ENCODE data around the gene DSEL.

The DSEL gene

GRCh38 chr18:67516539-67517443 is at the start of gene DSEL:
Gene DSEL, minus strand, starts transcription at chr18:67516720. Its CDS starts 2,112 bp downstream, at chr18:67514608.
- peak; percentile 97 to 99 for DNase-seq (ENCODE audit: extremely low read depth in 1 of 2, low read depth in 1 of 2)

GRCh38 chr18:67553437-67553836 is 36.9 kb upstream of the DSEL start:
- no peak for DNase-seq (ENCODE audit: extremely low read depth in 1 of 2, low read depth in 1 of 2)

DNA sequence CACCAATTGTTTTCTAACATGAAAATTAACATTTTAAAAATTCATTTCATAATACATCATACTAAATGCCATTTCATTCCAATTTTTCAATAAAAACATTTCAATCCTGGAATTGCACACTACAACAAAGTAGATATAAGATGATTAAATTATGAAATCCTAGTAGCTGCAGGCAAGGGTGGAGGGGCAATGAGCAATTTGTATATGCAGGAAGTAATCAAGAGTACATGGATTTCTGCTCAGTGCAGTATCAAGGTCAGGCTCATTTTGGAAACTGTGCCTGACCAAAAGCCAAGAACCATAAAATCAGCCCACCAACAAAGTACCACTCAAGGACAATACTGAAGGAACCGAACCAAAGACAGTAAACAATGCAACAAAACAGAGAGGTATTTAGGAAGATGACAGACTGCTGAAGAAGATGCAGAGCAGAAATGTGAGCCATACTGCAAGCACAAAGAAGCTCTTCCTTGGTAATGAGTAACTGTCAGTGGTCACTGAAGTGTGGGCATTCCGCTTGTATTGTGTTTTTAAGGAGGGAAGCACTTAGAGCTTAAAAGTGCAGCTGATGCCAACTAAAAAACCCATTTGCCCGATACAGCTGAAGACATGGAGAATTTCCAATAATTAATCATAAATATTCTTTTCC is 34.5 kb upstream of the DSEL start:
- no peak for DNase-seq (ENCODE audit: extremely low read depth in 1 of 2, low read depth in 1 of 2)

- DNase-seq (ENCODE audit: extremely low read depth in 1 of 2, low read depth in 1 of 2) = no peak
These were observed 33.4 kb upstream of the DSEL start for GRCh38 chr18:67549946-67550345.

DNA sequence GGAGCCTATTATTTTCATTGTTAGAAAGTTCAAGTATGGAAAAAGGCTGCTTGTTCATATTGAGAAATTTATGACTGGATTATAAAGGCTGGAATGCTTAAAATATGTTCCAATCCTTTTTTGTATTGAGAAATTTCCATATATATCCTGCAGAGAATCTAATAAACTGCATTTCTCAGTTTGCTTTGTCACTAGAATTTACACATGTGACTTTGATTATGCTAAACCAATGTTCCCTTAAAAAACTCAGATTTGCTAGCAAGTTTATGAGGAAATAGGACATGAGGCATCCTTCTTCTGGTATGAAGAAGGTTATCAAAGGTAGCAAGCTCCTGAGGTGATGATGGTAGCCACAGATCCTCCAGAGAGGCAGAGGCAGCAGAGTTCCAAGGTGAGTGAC is 29.2 kb upstream of the DSEL start:
- no peak for DNase-seq (ENCODE audit: extremely low read depth in 1 of 2, low read depth in 1 of 2)

DNA sequence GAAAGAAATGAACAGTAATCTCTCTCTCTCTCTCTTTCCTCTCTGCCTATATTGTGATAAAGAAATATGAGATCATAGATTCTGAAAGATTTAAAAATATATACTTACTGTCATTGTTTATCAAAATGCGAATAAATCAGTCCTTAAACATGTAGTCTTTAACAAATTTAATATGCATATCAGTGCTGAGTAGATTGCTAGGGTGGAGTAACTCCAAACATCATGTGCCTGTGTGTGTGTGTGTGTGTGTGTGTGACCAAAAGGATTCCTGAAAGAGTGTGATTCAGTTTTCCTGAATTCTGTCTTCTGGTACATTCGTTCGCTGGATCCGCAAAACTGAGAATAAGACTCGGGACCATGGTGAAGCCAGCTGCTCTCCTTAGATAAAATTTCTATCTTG is 24.0 kb upstream of the DSEL start:
- DNase-seq (ENCODE audit: extremely low read depth in 1 of 2, low read depth in 1 of 2) = no peak

- DNase-seq (ENCODE audit: extremely low read depth in 1 of 2, low read depth in 1 of 2) = no peak
These were observed 15.4 kb upstream of the DSEL start for GRCh38 chr18:67531929-67532328.

DNA sequence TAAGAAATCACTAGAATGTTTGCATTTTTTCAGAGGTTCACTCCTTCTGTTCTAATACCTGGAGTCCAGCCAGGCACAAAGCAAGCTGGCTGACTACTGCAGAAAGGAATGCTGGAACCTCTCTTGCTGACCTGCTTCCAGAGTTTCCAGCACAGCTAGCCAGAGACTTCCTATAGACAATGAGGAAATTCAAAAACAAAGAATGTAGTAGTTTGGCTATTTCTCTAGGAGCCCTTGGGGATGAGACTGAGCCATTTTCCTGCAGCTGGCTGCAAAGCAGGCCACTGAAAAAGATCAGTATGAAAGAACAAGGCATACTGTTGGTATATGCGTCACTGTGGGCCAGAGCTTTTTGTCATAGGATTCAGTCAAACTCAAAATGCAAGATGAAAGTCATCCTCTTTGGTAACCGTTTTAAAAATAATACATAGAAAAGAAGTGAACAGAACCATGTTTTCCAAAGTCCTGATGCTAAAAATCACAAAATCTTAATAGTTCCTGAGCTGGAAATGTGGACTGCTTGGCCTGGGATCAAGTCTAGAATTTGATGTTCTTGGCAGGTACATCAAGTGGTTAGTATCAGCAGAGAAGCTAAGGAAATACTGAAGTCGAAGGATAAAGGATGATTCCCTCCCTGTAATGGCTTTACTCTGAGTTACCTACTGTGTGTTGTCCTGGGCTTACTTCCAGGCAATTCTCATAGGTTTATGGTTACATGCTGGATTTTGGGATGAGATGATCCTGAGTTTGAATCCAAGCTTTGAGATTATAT is 9.0 kb upstream of the DSEL start:
- DNase-seq (ENCODE audit: extremely low read depth in 1 of 2, low read depth in 1 of 2) = no peak

- no peak for DNase-seq (ENCODE audit: extremely low read depth in 1 of 2, low read depth in 1 of 2)
These were observed 3.9 kb upstream of the DSEL start for GRCh38 chr18:67520351-67520921.

- DNase-seq (ENCODE audit: extremely low read depth in 1 of 2, low read depth in 1 of 2) = no peak
These were observed 3.1 kb upstream of the DSEL start for GRCh38 chr18:67519592-67519991.

DNA sequence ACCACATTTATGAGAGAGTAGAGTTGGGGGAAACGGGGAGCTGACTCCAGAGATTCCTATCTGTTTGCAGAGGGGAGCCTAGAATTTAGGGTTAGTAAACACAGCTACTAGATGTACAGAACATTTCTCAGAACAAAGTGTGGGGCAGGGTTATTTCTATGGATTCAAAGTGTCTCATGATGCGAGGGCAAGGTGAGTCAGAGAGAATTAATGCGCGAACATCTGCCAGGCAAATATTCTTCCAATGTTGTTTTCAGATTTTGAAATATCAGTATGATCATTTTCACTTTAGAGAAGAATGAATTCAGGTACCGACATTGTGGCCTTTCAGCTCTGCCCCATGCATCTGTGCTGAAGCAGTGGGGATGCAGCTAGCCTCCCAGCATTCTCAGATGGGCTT is 2.0 kb upstream of the DSEL start:
- DNase-seq (ENCODE audit: extremely low read depth in 1 of 2, low read depth in 1 of 2) = no peak

GRCh38 chr18:67517444-67517765 is 885 bp upstream of the DSEL start:
- DNase-seq (ENCODE audit: extremely low read depth in 1 of 2, low read depth in 1 of 2) = no peak

DNA sequence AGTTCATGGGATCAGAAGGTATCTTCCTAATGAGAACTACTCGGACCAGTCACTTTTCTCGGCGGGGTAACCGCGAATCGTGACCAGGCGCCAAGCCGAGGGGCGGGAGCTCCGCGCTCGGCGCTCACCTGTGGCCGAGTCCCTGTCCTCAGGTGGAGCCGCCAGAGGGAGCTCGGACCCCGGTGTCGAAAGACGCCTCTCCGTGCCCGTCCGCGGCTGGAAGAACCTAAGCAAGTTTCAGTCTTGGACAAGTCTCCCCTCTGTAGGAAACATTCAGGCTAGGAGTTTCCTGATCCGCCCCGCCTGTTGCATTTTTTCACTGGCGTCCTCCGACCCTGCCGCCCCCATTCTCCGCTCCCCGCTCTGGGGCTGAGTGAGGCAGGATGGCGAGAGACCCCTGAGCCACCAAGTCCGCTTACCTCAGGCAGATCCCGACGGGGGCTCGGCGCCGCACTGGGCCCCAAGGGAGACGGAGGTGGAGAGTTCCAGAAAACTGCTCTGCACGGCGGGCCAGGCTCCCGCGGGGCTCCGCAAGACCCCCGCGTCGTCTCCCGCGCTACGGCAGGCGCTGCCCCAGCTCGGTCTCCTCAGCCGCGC is 480 bp downstream of the DSEL start:
- DNase-seq (ENCODE audit: extremely low read depth in 1 of 2, low read depth in 1 of 2) = peak; percentile 19 to 33

- no peak for DNase-seq (ENCODE audit: extremely low read depth in 1 of 2, low read depth in 1 of 2)
These were observed 1.5 kb downstream of the DSEL start for GRCh38 chr18:67514901-67515540.

DNA sequence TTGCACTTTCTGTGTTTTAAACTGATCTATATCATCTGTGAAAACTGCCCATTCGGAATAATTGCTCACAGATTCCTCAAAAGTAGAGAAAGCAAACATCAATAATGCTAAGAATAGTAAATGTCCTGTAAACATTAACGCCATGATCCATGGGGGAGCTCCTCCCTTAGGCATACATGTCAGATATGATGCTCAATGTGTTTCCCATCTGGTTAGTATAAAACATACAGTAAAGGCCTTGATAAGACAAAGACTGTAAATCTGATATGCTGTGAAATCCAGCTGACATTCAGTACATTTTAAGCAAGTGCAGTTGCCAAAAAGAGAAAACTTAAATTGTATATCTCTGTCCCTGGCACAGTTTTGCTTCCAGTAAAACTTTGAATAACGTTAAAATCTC is 2.1 kb downstream of the DSEL start:
- no peak for DNase-seq (ENCODE audit: extremely low read depth in 1 of 2, low read depth in 1 of 2)

GRCh38 chr18:67513280-67513679 is 3.2 kb downstream of the DSEL start:
- no peak for DNase-seq (ENCODE audit: extremely low read depth in 1 of 2, low read depth in 1 of 2)

DNA sequence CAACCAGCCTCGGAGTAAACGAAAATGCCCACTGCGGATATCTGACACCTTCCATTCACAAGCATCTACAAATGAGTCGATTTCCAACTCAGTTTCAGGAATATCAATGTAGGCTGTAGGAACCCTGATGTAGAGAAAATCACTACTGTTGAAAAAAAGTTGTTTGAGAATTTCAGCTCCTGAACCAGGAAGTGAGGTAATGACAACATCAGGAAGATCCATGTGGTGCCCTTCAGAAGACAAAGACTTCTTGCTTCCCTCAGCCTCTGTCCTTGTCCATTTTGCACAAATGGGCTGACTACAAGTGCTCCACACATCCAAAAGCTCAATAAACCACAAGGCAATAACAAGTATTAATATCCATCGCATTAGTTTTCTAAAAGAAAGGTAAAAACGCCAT is 4.7 kb downstream of the DSEL start:
- no peak for DNase-seq (ENCODE audit: extremely low read depth in 1 of 2, low read depth in 1 of 2)

GRCh38 chr18:67510831-67511230 is 5.7 kb downstream of the DSEL start:
- DNase-seq (ENCODE audit: extremely low read depth in 1 of 2, low read depth in 1 of 2) = no peak

DNA sequence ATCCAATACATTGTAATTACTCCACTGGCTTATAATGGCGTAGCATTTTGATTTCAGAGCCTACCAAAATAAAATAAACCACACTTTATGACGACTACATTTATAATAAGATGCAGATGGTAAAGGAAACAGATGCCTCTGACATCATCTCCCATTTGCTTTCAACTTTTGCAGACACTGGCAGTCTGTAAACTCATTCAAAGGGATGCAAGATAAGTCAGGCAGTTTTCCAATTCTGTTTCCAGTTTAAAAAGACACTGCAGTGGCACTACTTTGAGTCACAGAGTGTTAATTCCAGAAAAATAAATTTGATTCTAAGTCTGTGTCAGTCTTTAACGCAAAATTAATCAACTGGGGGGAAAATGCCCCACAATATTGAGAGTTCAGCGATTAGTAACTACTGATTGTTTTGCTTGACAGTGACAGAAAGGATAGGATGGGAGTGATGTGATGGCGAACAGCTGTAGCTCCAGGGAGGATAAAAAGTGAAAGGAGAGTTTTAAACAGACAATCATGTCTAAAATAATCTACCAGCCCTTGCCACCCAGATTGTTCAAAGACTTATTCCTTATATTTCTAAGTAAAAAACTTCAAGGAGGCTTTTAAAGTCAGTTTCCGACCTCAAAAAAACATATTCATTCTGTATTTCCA is 6.7 kb downstream of the DSEL start:
- DNase-seq (ENCODE audit: extremely low read depth in 1 of 2, low read depth in 1 of 2) = no peak

GRCh38 chr18:67508146-67508545 is 8.4 kb downstream of the DSEL start:
- DNase-seq (ENCODE audit: extremely low read depth in 1 of 2, low read depth in 1 of 2) = no peak

Measured in activated CD8-positive, alpha-beta memory T cell treated with anti-CD3 and anti-CD28 coated beads for 1 hour (primary cell).